HEK293 (cell line): ENCODE results near the gene ST7L.

ENCODE experiments used
- GLIS2 ChIP-seq: fragments of 450-650 bp; formaldehyde crosslinking; IDR thresholded peaks from 2 replicates; pipeline ENCODE4 v1.5.1; 2016; ENCODE audit warnings: missing biosample characterization, missing genetic modification characterization
- HOXD13 ChIP-seq: sonication (generic); formaldehyde crosslinking; IDR thresholded peaks from 2 replicates; pipeline ENCODE4 v1.8.0; 2022; ENCODE audit warnings: missing genetic modification reagents, borderline replicate concordance
- KLF1 ChIP-seq: fragments of 450-650 bp; formaldehyde crosslinking; IDR thresholded peaks from 2 replicates; pipeline ENCODE4 v1.5.1; 2016; ENCODE audit warnings: missing biosample characterization, missing genetic modification characterization
- PATZ1 ChIP-seq: fragments of 450-650 bp; formaldehyde crosslinking; IDR thresholded peaks from 2 replicates; pipeline ENCODE4 v1.5.1; 2016; ENCODE audit warnings: missing biosample characterization, missing genetic modification characterization
- REST ChIP-seq: fragments of 450-650 bp; formaldehyde crosslinking; IDR thresholded peaks from 2 replicates; pipeline ENCODE4 v1.5.1; 2016; ENCODE audit warnings: missing biosample characterization, missing genetic modification characterization
- ZBTB10 ChIP-seq: fragments of 450-650 bp; formaldehyde crosslinking; IDR thresholded peaks from 2 replicates; pipeline ENCODE4 v1.5.1; 2016; ENCODE audit warnings: missing biosample characterization, missing genetic modification characterization
- ZBTB48 ChIP-seq: fragments of 450-650 bp; formaldehyde crosslinking; IDR thresholded peaks from 2 replicates; pipeline ENCODE4 v1.5.1; 2016; ENCODE audit warnings: missing biosample characterization, missing genetic modification characterization
- ZBTB8A ChIP-seq: fragments of 450-650 bp; formaldehyde crosslinking; IDR thresholded peaks from 2 replicates; pipeline ENCODE4 v1.5.1; 2016; ENCODE audit warnings: missing biosample characterization, missing genetic modification characterization
- ZNF202 ChIP-seq: fragments of 450-650 bp; formaldehyde crosslinking; IDR thresholded peaks from 2 replicates; pipeline ENCODE4 v1.5.1; 2016; ENCODE audit warnings: missing biosample characterization, missing genetic modification characterization, borderline replicate concordance
- ZNF426 ChIP-seq: fragments of 450-650 bp; formaldehyde crosslinking; IDR thresholded peaks from 2 replicates; pipeline ENCODE4 v1.5.1; 2017; ENCODE audit warnings: missing biosample characterization, missing genetic modification characterization, mild to moderate bottlenecking, inconsistent platforms, moderate library complexity
- ZNF48 ChIP-seq: fragments of 450-650 bp; formaldehyde crosslinking; IDR thresholded peaks from 2 replicates; pipeline ENCODE4 v1.5.1; 2016; ENCODE audit warnings: missing biosample characterization, missing genetic modification characterization
- ZNF548 ChIP-seq: fragments of 450-650 bp; formaldehyde crosslinking; IDR thresholded peaks from 2 replicates; pipeline ENCODE4 v1.5.1; 2016; ENCODE audit warnings: missing biosample characterization, missing genetic modification characterization
- ZNF670 ChIP-seq: fragments of 450-650 bp; formaldehyde crosslinking; IDR thresholded peaks from 2 replicates; pipeline ENCODE4 v1.5.1; 2016; ENCODE audit warnings: missing biosample characterization, missing genetic modification characterization, low read depth
- ZNF747 ChIP-seq: fragments of 450-650 bp; formaldehyde crosslinking; IDR thresholded peaks from 2 replicates; pipeline ENCODE4 v1.5.1; 2016; ENCODE audit warnings: missing biosample characterization, missing genetic modification characterization
- ZNF768 ChIP-seq: fragments of 450-650 bp; formaldehyde crosslinking; IDR thresholded peaks from 2 replicates; pipeline ENCODE4 v1.5.1; 2018; ENCODE audit warnings: missing biosample characterization, mild to moderate bottlenecking, missing genetic modification characterization
- ZNF776 ChIP-seq: fragments of 450-650 bp; formaldehyde crosslinking; IDR thresholded peaks from 2 replicates; pipeline ENCODE4 v1.5.0; 2017; ENCODE audit warnings: missing biosample characterization, missing genetic modification characterization, borderline replicate concordance
- TF ChIP-seq, protein P1 (sequence below): fragments of 450-650 bp; formaldehyde crosslinking; IDR thresholded peaks from 2 replicates; pipeline ENCODE4 v1.5.1; 2016; ENCODE audit warnings: missing biosample characterization, missing genetic modification characterization

Gene ST7L

GRCh38 chr1:112501810-112502641 is 116.9 kb downstream of the ST7L start (continued):
- peak; percentile 49; the same call in 1 of the 2 replicates for TF ChIP-seq PATZ1 (tag by site-specific recombination)
- peak; percentile 74; the same call in 1 of the 2 replicates for TF ChIP-seq ZBTB48
- peak; percentile 33; the same call in 1 of the 2 replicates for TF ChIP-seq KLF1 (tag by site-specific recombination)
- no peak for TF ChIP-seq ZNF747 (tag by site-specific recombination)
- TF ChIP-seq ZNF776 (tag by site-specific recombination) = no peak
- peak; percentile 98 for TF ChIP-seq ZBTB8A (tag by site-specific recombination)
- TF ChIP-seq GLIS2 (tag by site-specific recombination) = 0 out of 2 replicates have a peak, but pooled peaks have one; percentile 27
- no peak for TF ChIP-seq ZNF768 (tag by site-specific recombination)
- peak; percentile 85 for TF ChIP-seq REST (tag by site-specific recombination)
- no peak for TF ChIP-seq ZNF670
- TF ChIP-seq ZNF202 (tag by site-specific recombination) = no peak
- TF ChIP-seq, protein P1, sequence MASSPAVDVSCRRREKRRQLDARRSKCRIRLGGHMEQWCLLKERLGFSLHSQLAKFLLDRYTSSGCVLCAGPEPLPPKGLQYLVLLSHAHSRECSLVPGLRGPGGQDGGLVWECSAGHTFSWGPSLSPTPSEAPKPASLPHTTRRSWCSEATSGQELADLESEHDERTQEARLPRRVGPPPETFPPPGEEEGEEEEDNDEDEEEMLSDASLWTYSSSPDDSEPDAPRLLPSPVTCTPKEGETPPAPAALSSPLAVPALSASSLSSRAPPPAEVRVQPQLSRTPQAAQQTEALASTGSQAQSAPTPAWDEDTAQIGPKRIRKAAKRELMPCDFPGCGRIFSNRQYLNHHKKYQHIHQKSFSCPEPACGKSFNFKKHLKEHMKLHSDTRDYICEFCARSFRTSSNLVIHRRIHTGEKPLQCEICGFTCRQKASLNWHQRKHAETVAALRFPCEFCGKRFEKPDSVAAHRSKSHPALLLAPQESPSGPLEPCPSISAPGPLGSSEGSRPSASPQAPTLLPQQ (tag by site-specific recombination) = peak; percentile 69; the same call in 1 of the 2 replicates
- TF ChIP-seq ZNF548 = no peak
- no peak for TF ChIP-seq ZNF48 (tag by site-specific recombination)
- no peak for TF ChIP-seq ZNF426 (tag by site-specific recombination)
- TF ChIP-seq HOXD13 (CRISPR knock-in tag) = no peak
- no peak for TF ChIP-seq ZBTB10 (tag by site-specific recombination)
- TF ChIP-seq, all 188 proteins: peak for 29
